ENCODE data around the gene SCN5A. TPM values are rescaled to one million over a fixed set of nuclear protein-coding genes. Genes with fewer than 3 reads are reported as not detected.

The SCN5A gene
- total RNA-seq, 4 donors from 2014 or later = 0.42 to 1.3 (median 0.77) TPM

GRCh38 chr3:38598791-38599190, 50.7 kb downstream of the SCN5A start:
- 84% methylated on average over 13 of the region's 13 CpGs for WGBS
- H3K9me3 ChIP-seq = no peaks in the 10 kb centered on the region
- intact Hi-C loops (cut with DNase I) = no loop called here
- TF ChIP-seq, protein P1, sequence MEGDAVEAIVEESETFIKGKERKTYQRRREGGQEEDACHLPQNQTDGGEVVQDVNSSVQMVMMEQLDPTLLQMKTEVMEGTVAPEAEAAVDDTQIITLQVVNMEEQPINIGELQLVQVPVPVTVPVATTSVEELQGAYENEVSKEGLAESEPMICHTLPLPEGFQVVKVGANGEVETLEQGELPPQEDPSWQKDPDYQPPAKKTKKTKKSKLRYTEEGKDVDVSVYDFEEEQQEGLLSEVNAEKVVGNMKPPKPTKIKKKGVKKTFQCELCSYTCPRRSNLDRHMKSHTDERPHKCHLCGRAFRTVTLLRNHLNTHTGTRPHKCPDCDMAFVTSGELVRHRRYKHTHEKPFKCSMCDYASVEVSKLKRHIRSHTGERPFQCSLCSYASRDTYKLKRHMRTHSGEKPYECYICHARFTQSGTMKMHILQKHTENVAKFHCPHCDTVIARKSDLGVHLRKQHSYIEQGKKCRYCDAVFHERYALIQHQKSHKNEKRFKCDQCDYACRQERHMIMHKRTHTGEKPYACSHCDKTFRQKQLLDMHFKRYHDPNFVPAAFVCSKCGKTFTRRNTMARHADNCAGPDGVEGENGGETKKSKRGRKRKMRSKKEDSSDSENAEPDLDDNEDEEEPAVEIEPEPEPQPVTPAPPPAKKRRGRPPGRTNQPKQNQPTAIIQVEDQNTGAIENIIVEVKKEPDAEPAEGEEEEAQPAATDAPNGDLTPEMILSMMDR (IDR thresholded peaks at IDR 0.05) = no peak
- TF ChIP-seq POLR2AphosphoS5 (IDR thresholded peaks at IDR 0.05) = no peak
- TF ChIP-seq POLR2A (IDR thresholded peaks at IDR 0.05; ENCODE audit: low read depth) = no peak
- TF ChIP-seq EP300 (IDR thresholded peaks at IDR 0.05) = no peak
- no peaks in the 10 kb centered on the region for H3K27me3 ChIP-seq
- H3K4me3 ChIP-seq = no peak overlapping the region
- no peak overlapping the region for H3K27ac ChIP-seq (replicated peaks in 1 of 4)
- H3K36me3 ChIP-seq = peaks cover 0 to 60% (median 0%) of the 10 kb centered on the region in 4 donors
- H3K4me1 ChIP-seq = no peaks in the 10 kb centered on the region
- no peak for DNase-seq (ENCODE audit: extremely low spot score)

- 99% methylated on average over 12 of the region's 12 CpGs for WGBS
- Histone ChIP-seq H3K36me3 (peaks cover 0 to 48% (median 0%) of the 10 kb centered on the region in 4 donors), H3K4me3 (no peak overlapping the region), H3K4me1 (no peaks in the 10 kb centered on the region), H3K27me3 (no peaks in the 10 kb centered on the region), H3K27ac (replicated peaks in 1 of 4) (no peak overlapping the region), H3K9me3 (no peaks in the 10 kb centered on the region)
- TF ChIP-seq EP300 (IDR thresholded peaks at IDR 0.05) = no peak
- no peak for TF ChIP-seq POLR2AphosphoS5 (IDR thresholded peaks at IDR 0.05)
- TF ChIP-seq POLR2A (IDR thresholded peaks at IDR 0.05; ENCODE audit: low read depth) = no peak
- TF ChIP-seq, protein P1 (IDR thresholded peaks at IDR 0.05) = no peak
- intact Hi-C loops (cut with DNase I) = no loop called here
- no peak for DNase-seq (ENCODE audit: extremely low spot score)
Measured at GRCh38 chr3:38597502-38598060, 51.9 kb downstream of the SCN5A start.

GRCh38 chr3:38595393-38595792, 54.1 kb downstream of the SCN5A start:
- intact Hi-C loops (cut with DNase I) = no loop called here
- no peaks in the 10 kb centered on the region for H3K4me1 ChIP-seq
- peaks cover 0 to 26% (median 0%) of the 10 kb centered on the region in 4 donors for H3K36me3 ChIP-seq
- no peaks in the 10 kb centered on the region for H3K27me3 ChIP-seq
- no peak overlapping the region for H3K4me3 ChIP-seq
- TF ChIP-seq POLR2AphosphoS5 (IDR thresholded peaks at IDR 0.05) = no peak
- no peak for TF ChIP-seq EP300 (IDR thresholded peaks at IDR 0.05)
- no peak for TF ChIP-seq POLR2A (IDR thresholded peaks at IDR 0.05; ENCODE audit: low read depth)
- TF ChIP-seq, protein P1 (IDR thresholded peaks at IDR 0.05) = no peak
- 71% methylated on average over 6 of the region's 6 CpGs for WGBS
- no peak overlapping the region for H3K27ac ChIP-seq (replicated peaks in 1 of 4)
- DNase-seq (ENCODE audit: extremely low spot score) = no peak
- no peaks in the 10 kb centered on the region for H3K9me3 ChIP-seq

DNA sequence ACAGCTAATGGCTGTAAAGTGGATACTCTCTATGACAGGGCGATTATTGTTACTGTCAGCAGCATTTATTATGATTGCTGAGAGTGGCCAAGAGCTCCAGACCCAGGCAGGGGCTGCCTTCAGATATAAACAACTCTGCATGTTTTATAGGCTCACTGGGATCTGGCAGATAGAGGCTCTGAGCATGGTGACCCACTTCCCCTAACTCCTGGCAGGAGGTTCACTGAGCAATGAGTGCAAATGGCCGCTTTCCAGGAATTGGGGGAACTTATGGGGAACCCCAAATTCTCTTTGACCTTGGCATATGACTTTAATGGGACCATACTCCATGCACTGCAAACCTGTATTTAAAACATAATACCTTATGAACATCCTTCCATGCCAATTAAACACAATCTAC, 59.0 kb downstream of the SCN5A start:
- 46% methylated on average over 2 of the region's 2 CpGs for WGBS
- Histone ChIP-seq H3K9me3 (no peaks in the 10 kb centered on the region), H3K27me3 (no peaks in the 10 kb centered on the region), H3K4me3 (no peak overlapping the region), H3K4me1 (peaks cover 0 to 3% (median 0%) of the 10 kb centered on the region in 4 donors), H3K36me3 (peaks cover 0 to 23% (median 0%) of the 10 kb centered on the region in 4 donors), H3K27ac (replicated peaks in 1 of 4) (no peak overlapping the region)
- TF ChIP-seq POLR2A (IDR thresholded peaks at IDR 0.05; ENCODE audit: low read depth) = no peak
- no peak for TF ChIP-seq EP300 (IDR thresholded peaks at IDR 0.05)
- TF ChIP-seq POLR2AphosphoS5 (IDR thresholded peaks at IDR 0.05) = no peak
- TF ChIP-seq, protein P1 (IDR thresholded peaks at IDR 0.05) = no peak
- intact Hi-C loops (cut with DNase I) = no loop called here
- peak; percentile 78 for DNase-seq (ENCODE audit: extremely low spot score)
